H54 (cell line): ENCODE measurements around the gene MRC1.

ENCODE experiments used
- DNase-seq: peaks from one replicate; pipeline ENCODE4 v3.0.0; 2011; ENCODE audit warnings: low spot score, mixed read lengths; ENCODE audit not compliant: insufficient read length
- FAIRE-seq: peaks from 3 replicates; lab custom pipeline; 2011; peaks lifted over from hg19 to GRCh38; lab: Jason Lieb, UNC
- POLR2A ChIP-seq: IDR thresholded peaks from 2 replicates; pipeline ENCODE4 v1.6.1; 2011; ENCODE audit warnings: low read depth, mild to moderate bottlenecking, low read length

MRC1 gene

GRCh38 chr10:17808971-17809841 is at the start of gene MRC1:
Gene MRC1 (plus strand): TSS chr10:17809348. CDS start chr10:17809466, 118 bp downstream.
- FAIRE-seq = no peak
- no peak for TF ChIP-seq POLR2A
- DNase-seq = no peak

DNA sequence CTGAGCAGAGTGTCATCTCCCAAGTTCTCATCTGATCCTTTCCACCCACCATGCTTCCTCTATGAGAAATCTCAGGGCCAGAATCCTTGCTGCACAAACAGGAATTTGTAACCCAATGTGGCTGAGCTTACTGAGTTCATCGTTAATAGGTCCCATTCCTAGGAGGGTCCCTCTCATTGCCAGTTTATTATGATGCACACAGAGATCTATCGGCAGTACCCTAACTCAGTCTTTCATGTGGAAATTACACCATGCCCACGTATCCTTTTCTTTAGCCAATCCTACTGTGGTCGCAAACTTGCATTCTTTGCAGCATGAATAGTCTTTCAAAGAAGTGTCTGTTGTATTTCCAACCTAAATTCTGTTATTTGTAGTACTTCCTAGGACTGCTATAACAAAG is 45.0 kb upstream of the MRC1 start:
- no peak for TF ChIP-seq POLR2A
- FAIRE-seq (no peak), DNase-seq (no peak)

DNA sequence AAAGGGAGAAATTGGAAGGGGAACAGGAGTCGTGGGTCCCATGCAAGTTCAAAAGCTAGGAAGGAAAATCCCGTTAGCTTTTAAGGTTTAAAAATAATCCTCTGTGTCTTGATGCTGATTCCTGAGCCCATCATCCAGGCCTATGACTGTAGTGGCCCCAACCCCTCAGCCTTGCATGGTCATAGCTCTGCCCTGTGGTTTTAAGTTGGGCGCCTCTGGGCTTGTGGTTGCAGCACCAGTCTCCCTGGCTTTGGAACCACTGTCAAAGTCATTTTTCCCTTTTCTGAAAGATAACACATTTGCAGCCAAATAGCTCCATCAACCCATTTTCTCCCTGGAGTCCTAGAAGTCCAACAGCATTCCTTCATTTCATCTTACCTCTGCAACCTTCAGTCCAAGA is 43.5 kb upstream of the MRC1 start:
- TF ChIP-seq POLR2A = no peak
- DNase-seq (no peak), FAIRE-seq (no peak)

DNA sequence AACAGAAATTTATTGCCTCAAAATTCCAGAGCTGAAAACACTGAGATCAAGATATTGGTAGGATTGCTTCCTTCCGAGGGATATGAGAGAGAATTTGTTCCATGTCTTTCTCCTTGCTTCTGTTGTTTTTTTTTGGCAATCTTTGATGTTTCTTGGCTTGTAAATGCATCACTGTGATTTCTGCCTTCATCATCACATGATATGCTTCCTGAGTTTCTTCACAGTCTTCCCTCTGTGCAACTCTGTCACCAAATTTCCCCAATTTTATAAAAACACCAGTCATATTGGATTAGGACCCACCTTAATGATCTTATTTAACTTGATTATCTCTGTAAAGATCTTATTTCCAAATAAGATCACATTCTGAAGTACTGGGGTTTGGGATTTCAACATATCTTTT is 42.4 kb upstream of the MRC1 start:
- FAIRE-seq (no peak), DNase-seq (no peak)
- no peak for TF ChIP-seq POLR2A

DNA sequence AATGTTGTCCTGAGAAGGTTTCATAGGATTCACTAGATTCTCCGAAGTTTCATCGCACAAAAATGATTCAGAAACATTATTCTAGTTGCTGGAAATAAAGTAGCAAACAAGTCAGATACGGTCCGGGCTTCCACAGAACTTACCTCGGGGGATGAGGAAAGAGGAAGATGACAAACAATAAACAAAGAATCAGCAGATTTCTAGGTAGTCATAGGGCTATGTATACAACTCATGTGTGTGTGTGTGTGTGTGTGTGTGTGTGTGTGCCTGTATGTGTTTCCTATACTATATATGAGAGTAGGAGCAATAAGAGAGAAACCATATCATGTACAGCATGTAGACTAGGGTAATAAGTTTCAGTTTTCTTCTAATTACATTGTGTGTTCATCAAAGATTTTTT is 40.7 kb upstream of the MRC1 start:
- FAIRE-seq (no peak), DNase-seq (no peak)
- no peak for TF ChIP-seq POLR2A

DNA sequence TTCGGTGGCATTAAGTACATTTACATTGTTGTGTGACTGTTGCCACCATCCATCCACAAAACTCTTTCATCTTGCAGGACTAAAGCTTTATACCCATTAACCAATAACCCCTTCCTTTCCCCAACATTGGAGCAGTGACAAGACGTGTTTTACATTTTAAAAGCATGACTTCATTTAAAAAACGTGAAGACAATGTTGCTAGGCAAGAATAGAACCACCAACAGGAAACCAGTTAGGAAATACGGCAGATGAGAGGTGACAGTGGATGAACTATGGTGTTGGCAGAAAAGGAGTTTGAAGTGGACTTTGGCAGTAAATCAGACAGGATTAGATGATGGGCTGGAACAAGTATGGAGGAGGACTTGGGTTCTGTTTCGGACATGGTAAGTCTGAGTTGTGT is 40.2 kb upstream of the MRC1 start:
- FAIRE-seq (peak; percentile 78), DNase-seq (no peak)
- TF ChIP-seq POLR2A = no peak

GRCh38 chr10:17771017-17771416 is 38.1 kb upstream of the MRC1 start:
- no peak for TF ChIP-seq POLR2A
- FAIRE-seq (no peak), DNase-seq (no peak)

- FAIRE-seq (no peak), DNase-seq (no peak)
- no peak for TF ChIP-seq POLR2A
Measured at GRCh38 chr10:17779784-17780183, 29.4 kb upstream of the MRC1 start.

GRCh38 chr10:17780727-17781126 is 28.4 kb upstream of the MRC1 start:
- no peak for DNase-seq
- no peak for FAIRE-seq
- no peak for TF ChIP-seq POLR2A

- no peak for DNase-seq
- FAIRE-seq = no peak
- TF ChIP-seq POLR2A = no peak
Measured at GRCh38 chr10:17781856-17782255, 27.3 kb upstream of the MRC1 start.

DNA sequence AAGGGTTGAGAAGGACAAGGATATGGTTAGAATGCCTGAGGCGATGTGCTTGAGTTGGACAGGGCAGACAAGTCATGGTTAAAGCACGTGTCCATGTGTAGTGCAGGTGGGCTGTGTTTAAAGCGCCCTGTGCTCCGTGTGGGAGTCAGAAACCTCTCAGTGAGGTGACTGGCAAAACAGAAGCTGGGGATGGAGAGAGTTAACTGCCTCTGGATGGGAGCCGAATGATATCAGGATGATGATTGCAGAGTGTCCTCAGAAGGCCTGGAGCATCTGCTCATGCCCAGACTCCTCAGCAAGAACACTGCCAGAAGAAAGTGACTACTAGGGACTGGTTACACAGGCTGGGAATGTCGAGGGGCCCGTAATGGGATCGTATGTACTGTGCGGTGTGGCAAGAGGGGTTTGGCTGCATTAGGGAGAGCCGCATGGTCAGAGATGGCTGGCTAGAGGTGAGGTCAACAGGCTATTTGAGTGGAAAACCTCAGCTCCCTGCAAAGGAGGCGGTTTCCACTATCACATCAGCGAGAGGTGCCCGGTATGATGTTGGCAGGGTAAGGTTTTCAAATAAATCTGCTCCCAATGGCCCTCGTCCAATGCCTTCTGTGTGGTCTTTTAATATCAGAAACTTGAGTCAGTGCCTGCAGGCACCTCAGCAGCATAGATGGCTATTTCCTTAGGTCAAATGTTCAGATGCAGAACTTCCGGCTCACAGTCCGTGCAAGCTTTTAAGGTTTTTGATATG is 26.1 kb upstream of the MRC1 start:
- FAIRE-seq (peak; percentile 98), DNase-seq (peak; percentile 39)

GRCh38 chr10:17783751-17784150 is 25.4 kb upstream of the MRC1 start:
- TF ChIP-seq POLR2A = no peak
- DNase-seq (no peak), FAIRE-seq (no peak)

More for the DNA sequence above, 26.1 kb upstream of the MRC1 start:
- no peak for TF ChIP-seq POLR2A

GRCh38 chr10:17784688-17785087 is 24.5 kb upstream of the MRC1 start:
- no peak for DNase-seq
- FAIRE-seq = no peak
- no peak for TF ChIP-seq POLR2A

DNA sequence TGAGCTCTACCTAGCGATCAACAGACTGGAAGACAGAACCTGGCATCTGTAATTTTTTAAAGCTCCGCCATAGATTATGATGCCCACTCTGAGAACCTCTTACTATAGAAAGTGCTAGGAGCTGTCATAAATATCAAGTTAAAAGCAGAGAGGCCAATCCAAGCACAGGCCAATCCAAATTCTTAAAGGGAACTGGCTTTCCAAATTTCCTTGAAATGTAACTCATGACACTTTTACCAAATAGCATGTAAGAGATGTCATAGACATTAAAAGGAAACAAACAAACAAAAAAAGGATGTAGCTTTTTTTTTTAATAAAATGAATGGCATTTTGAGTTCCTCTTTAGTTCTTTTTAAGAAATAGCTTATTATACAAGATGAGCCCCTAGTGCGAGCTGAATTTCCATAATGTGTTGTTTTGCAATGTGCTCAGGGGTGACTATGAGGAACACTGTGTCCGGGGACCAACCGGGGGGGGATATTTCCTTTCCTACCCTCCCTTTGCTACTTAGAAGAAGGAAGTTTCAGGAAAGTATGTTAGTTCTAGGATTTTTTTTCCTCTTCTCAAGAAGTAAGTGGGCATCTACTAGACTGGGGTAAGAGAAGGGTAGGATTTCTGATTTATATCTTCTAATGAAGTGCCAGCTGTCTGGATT is 23.7 kb upstream of the MRC1 start:
- FAIRE-seq (no peak), DNase-seq (no peak)
- no peak for TF ChIP-seq POLR2A
